NCI-H1092 treated with DMSO at 0.1 percent for 48 hours (cell line): ENCODE data around the gene CCNK.

Experiments used
- DNase-seq: peaks from one replicate; lab custom pipeline; 2025; lab: John Stamatoyannopoulos, UW

The CCNK gene

GRCh38 chr14:99520571-99521081, 39.4 kb downstream of the CCNK start:
- no peak for DNase-seq

- no peak for DNase-seq
Observed at GRCh38 chr14:99521176-99522024, 40.2 kb downstream of the CCNK start.

GRCh38 chr14:99522025-99522401, 40.8 kb downstream of the CCNK start:
- no peak for DNase-seq

DNA sequence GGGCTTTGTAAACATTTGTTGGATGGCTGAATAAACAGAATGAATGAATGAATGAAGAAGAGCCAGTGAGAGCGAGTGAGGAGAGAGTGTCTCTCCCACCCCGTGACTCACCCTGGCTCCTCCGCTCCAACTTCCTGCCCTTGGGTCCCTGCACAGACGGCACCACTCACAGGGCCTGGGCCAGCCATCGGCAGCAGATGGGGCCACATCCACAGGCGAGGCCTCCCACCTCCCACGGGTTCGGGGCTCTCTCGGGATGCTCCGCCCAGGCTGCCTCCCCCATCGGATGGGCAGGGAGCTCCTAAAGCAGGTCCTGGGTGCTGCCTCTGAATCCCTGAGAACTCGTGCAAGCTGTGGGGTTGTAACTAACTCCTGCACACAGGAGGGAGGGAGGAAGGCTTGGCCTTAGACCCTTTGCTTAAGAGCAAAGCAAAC, 41.3 kb downstream of the CCNK start:
- DNase-seq, result peak; percentile 33

GRCh38 chr14:99522934-99523703, 41.9 kb downstream of the CCNK start:
- DNase-seq, result no peak

DNA sequence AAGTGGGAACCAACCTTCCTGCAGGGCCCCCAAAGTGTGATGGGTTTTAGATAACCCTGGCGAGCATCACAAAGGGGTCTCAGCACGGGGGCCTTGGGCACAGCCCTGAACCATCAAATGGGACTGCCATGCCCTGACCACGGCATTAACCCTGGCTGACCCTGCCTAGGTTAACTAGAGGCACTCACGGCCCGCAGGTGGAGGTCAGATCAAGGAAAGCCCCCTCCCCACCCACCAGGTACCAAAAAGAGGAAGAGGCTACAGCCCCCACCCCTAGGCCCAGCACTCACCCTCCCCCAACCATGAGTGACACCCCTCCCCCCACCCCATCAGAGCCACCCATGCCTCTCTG, 42.5 kb downstream of the CCNK start:
- DNase-seq, result no peak

- DNase-seq, result no peak
Observed at GRCh38 chr14:99524091-99524661, 43.0 kb downstream of the CCNK start.

DNA sequence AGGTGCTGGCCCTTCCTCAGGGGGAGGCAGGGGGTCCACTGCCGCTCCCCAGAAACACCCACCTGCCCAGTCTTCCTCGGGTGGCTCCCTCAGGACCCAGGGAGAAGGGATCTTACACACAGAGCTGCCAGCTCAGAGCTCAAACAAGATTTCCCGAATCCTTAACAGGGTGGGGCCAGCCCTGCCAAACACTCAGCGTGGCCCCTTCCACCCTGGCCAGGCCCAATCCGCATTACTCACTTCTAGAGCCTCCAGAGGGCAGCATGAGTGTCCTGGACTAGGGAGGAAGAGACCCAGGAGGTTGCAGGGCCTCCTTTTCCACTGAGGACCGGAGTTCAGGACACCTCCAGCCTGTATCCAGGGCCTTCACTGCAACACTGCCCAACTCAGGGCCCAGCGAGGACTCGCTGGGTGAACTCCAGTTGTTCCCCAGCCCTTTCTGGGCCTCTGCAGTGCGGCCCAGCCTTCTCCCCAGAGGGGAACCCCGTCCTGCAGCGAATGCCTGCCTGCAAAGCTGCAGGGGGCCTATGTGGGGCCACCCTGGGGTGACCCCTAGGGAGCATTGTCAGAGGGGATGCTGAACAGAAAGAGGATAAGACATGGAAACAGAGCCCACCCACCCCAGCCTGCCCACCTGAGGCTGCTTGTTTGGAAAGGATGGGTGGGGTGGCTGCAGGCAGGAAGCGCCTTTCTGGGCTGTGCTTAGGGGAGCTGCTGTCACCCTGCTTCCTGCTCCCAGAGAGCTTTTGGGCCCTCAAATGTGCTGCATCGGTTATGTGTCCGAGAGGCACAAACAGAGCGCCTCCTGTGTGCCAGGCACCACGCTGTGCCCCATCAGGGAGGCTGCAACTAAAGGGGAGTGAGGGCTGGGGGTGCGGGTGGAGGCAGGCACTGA, 43.8 kb downstream of the CCNK start:
- DNase-seq, result no peak

DNA sequence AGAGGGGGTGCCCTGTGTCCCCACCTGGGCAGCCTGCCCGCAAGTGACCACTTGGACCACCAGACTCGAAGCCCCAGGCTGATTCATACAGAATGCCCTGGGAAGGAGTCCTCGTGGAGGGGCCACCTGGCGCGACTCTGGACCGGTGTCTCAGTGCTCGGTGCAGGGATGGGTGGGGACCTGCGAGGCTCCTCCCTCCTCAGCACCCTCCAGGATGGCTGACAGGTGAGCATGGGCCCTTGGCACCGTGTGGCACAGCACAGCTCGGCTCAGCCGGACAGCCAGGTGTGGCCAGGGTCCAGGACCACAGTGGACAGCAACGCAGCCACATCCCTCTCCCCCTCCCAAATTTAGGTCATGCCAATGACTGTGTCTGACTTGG, 44.5 kb downstream of the CCNK start:
- DNase-seq, result no peak

GRCh38 chr14:99527026-99527425, 45.8 kb downstream of the CCNK start:
- no peak for DNase-seq

DNA sequence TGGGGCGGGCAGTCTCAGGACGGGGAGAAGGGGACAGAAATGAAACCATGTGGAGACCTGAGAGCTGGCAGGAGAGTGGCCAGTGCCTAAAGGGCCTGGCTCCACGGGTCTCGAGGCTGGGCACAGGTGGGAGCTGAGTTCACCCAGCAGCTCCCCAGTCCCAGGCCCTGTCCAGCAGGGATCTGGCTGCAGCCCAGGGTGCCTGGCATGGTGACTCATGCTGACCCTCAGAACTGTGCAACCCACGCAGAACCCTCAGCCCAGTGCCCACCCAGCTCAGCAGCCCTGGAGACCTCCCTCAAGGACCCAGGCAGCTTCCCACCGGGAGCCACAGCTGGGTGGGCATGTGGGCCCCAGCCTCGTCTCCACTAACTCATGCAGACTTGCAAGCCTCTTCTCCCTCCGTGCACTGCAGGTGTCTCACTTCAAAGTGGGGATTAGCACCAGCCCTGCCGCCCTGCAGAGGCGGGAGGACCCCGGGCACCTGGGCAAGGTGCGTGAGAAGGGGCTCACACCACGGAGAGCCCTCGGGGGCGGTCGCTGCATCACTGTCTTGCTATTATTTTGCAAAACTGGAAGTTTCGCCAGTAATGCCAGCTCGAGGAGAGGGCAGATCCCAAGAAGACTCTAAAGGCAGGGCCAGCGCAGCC, 46.3 kb downstream of the CCNK start:
- DNase-seq, result no peak

GRCh38 chr14:99529899-99530298, 48.7 kb downstream of the CCNK start:
- DNase-seq, result no peak

DNA sequence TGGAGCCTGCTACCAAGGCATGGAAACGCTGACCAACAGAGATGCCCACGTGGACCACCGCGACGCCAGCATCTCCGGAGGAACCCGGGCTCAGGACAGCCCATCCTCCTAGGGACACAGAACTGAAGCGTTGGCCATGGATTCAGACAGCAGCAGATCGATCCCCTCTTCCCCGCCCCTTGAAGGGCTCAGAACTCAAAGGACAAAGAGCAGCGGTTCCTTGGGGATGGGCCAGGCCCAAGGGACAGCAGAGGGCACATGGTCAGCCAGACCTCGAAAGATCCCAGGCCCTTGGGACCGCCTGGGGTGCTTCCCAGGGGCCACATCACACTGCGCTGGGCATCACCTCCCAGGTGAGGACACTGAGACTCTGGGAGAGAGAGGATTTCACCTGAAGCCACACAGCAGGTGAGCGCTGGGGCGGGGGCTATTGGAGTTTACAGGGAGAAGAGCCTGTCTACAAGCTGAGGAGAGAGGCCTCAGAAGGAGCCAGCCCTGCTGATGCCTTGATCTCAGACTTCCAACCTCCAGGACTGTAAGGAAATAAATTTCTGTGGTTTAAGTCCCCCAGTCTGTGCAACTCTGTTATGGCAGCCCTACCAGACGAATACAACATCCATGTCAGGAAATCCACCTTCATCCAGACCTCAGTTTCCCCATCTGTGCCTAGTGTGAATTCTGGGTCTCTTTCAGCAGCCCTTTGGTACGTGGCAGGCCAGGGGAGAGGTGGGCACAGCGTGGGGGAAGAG, 49.4 kb downstream of the CCNK start:
- no peak for DNase-seq

- DNase-seq, result peak; percentile 27
Observed at GRCh38 chr14:99531251-99532096, 50.3 kb downstream of the CCNK start.

DNA sequence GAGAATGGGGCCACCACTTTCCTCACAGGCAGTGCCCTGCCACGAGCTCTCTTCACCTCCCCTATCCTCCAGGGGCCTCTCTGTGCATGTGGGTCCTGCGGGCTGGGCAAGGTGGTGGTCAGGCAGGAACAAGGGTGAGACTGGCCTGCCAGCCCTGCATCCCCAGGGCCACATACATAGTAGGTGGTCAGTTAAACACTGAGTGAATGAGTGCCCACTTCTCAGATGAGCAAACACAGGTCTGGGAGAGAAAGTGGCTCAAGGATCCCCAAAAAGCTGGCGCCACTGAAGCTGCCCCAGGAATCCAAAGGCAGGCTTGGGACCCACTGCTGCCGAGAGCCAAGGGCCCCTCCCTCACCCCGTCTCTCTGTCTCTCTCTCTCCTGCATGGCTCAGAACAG, 51.1 kb downstream of the CCNK start:
- DNase-seq, result no peak

GRCh38 chr14:99534333-99534732, 53.1 kb downstream of the CCNK start:
- DNase-seq, result no peak

GRCh38 chr14:99534863-99535262, 53.7 kb downstream of the CCNK start:
- DNase-seq, result no peak

DNA sequence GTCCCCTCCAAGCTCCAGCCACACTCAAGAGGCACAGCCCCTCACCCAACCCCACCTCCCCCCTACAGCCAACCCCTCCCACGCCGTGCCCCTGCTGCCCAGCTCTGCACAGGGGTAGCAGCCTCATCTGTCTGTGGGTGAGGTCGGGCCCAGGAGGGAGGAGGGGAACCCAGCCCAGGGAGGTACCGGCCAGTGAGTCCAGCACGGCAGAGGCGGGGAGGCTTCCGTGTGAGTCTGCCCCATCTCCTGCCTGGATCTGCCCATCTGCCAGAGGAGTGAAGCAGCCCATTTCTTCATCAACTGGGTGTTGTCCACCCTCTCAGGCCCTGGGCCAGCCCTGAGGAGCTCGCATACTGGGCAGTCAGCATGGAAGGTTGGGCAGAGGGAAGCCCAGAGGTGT, 54.2 kb downstream of the CCNK start:
- DNase-seq, result no peak

DNA sequence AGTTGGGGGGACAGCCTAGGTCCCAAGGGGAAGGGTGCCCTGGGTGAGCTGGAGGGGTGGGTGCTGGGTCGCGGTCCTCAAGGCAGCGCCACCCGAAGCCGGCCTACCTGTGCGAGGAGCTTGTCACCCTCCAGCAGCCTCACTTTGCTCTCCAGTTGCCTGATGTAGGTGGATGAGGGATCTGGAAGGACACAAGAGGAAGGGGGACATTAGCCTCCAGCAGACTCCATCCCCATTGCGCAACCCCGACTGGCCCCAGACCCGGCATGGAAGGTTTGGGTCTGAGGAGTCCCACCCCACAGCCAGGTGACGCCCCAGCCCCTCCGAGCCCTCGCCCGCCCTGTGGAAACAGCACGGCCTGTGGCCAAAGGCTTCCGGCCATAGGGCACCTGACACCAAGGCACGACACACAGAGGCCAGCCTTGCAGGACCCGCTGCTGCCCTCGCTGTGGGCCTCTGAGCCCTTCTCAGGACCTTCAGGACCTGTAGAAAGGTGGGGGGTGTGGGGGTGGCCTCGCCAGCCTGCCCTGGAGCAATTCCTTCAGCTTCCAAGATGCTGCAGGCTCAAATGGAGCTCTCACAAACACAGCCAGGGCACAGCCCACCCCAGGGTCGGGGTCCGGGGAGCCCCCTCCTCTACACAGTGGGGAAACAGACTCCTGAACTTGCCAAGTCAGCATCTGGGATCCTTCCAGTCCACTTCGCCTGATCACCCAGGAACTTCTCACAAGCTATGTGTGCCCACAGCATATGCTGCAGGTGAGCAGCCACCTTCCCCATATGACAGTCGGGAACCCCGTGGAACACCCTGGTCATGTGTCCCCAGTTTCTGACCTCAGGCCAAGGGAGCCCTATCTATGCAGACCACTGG, 54.9 kb downstream of the CCNK start:
- no peak for DNase-seq
